Aorta (tissue), 5 donors: ENCODE data around the gene FOXP2. TPM values are rescaled to one million over a fixed set of nuclear protein-coding genes. Genes with fewer than 3 reads are reported as not detected.

Experiments
- ATAC-seq: fragments of 200-7000 bp; cut with Tn5 transposase; one replicate; pipeline ENCODE4 v1.9.1; 2022; ENCODE audit warnings: moderate library complexity; ENCODE audit not compliant: low FRiP score
- DNase-seq, 2 donors: peaks; one replicate each; pipeline ENCODE4 v3.0.0-alpha.2; 2020
- H3K27ac ChIP-seq, 2 donors: one replicate each; pipeline ENCODE4 v1.5.1; 2013; ENCODE audit warnings: low read length in 2 of 2, mild to moderate bottlenecking in 2 of 2, moderate library complexity in 2 of 2, control low read depth in 1 of 2, inconsistent platforms in 1 of 2, low read depth in 1 of 2
- H3K27me3 ChIP-seq, 2 donors: one replicate each; pipeline ENCODE4 v1.6.1; 2013; ENCODE audit warnings: control low read depth in 1 of 2, low read length in 1 of 2, mild to moderate bottlenecking in 1 of 2, moderate library complexity in 1 of 2; ENCODE audit not compliant: insufficient read depth in 2 of 2, control insufficient read depth in 1 of 2
- H3K36me3 ChIP-seq, 2 donors: one replicate each; pipeline ENCODE4 v1.6.1; 2013; ENCODE audit warnings: control low read depth in 1 of 2, low read length in 1 of 2, mild to moderate bottlenecking in 1 of 2; ENCODE audit not compliant: insufficient read depth in 2 of 2, control insufficient read depth in 1 of 2
- H3K4me1 ChIP-seq, 2 donors: one replicate each; pipeline ENCODE4 v1.6.1; 2013; ENCODE audit warnings: low read length in 2 of 2, control low read depth in 1 of 2, mild to moderate bottlenecking in 1 of 2, moderate library complexity in 1 of 2; ENCODE audit not compliant: insufficient read depth in 2 of 2, control insufficient read depth in 1 of 2
- H3K4me3 ChIP-seq, 2 donors: one replicate each; pipeline ENCODE4 v1.5.1; 2013; ENCODE audit warnings: low read length in 2 of 2, control low read depth in 1 of 2, mild to moderate bottlenecking in 1 of 2
- H3K9me3 ChIP-seq: one replicate; pipeline ENCODE4 v1.6.1; 2013; ENCODE audit warnings: mild to moderate bottlenecking, low read length; ENCODE audit not compliant: control insufficient read depth
- WGBS, 2 donors: extraction: QIAGEN DNeasy Blood & Tissue Kit; methylation state at CpG; one replicate each; pipeline ENCODE4 v1.1.7; 2013; 5-methylcytosine and 5-hydroxymethylcytosine counted together
- intact Hi-C, 2 donors: fragments of 100-400 bp; cut with DNase I; formaldehyde crosslinking; loops; one replicate each; pipeline versions ENCODE4 v1.14.2 to v1.15.0; 2022
- polyA plus RNA-seq, 2 donors: library from polyadenylated mRNA; stranded (reverse); fragments of 200-250 nt; gene quantifications; one replicate each; pipeline ENCODE4 v1.2.3, GENCODE V29; 2013
- total RNA-seq, 2 donors: library from RNA; stranded (reverse); fragmentation: NEBNext Ultra II Directional; extraction: Animal tissue kit (Norgen Biotek cat#: 25700); gene quantifications; one replicate each; pipeline ENCODE4 v1.2.1, GENCODE V29; 2021
- donor health status: healthy with polysubstance abuse.
- donor health status: Bipolar disorder and iron deficiency.
- donor health status: DM: no; HTN: no; CAD: no.
- donor health status: DM: no; HTN: no; CAD: no.
- donor health status: DM: yes; HTN: yes; CAD: no.

The FOXP2 gene
- total and polyA plus RNA-seq, 4 donors, result 1.1 to 18.1 (median 9.7) TPM

DNA sequence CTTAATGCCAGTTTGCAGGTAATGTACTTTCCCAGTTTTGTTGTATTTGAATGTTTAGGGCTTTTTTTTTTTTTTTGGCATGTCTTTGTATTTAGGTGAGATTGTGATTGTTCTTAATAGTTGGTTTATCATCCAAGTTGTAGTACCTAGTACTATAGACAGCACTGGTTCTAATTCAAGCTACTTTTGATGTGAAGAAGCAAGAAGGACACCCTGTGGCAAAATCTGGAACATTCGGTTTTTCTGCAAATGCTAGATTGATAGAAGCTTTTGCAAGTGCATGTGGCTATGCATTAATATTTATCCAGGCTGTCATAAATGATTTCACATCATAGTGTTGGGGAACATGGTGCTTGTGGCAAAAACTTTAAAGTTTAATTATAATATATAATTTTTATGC is 248.9 kb downstream of the FOXP2 start:
- Histone ChIP-seq H3K36me3 (peaks cover 0 to 3% of the 10 kb centered on the region in 2 donors), H3K4me3 (no peak overlapping the region), H3K27ac (no peak overlapping the region), H3K4me1 (no peaks in the 10 kb centered on the region), H3K27me3 (no peaks in the 10 kb centered on the region), H3K9me3 (no peaks in the 10 kb centered on the region)
- WGBS, 2 donors, result 64 to 77% methylated on average over 1 of the region's 1 CpG
- ATAC-seq (no peak), DNase-seq (no peak)
- intact Hi-C loops, result loop anchor here (5.0 to 10.0 kb wide), 2 partner anchors 576 to 579 kb away; no protein-coding TSS in a partner anchor

GRCh38 chr7:114670676-114671075 is 256.1 kb downstream of the FOXP2 start:
- Histone ChIP-seq H3K4me1 (no peaks in the 10 kb centered on the region), H3K27me3 (no peaks in the 10 kb centered on the region), H3K36me3 (no peaks in the 10 kb centered on the region), H3K27ac (no peak overlapping the region), H3K4me3 (no peak overlapping the region), H3K9me3 (no peaks in the 10 kb centered on the region)
- no peak for DNase-seq
- intact Hi-C loops, result no loop called here
- ATAC-seq, result no peak

- 87% methylated on average over 2 of the region's 2 CpGs for WGBS, 2 donors
- Histone ChIP-seq H3K27me3 (no peaks in the 10 kb centered on the region), H3K36me3 (no peaks in the 10 kb centered on the region), H3K27ac (no peak overlapping the region), H3K4me3 (no peak overlapping the region), H3K4me1 (no peaks in the 10 kb centered on the region), H3K9me3 (no peaks in the 10 kb centered on the region)
- ATAC-seq (no peak), DNase-seq (no peak)
- intact Hi-C loops, result no loop called here
These were observed 257.0 kb downstream of the FOXP2 start for GRCh38 chr7:114671563-114672123.

DNA sequence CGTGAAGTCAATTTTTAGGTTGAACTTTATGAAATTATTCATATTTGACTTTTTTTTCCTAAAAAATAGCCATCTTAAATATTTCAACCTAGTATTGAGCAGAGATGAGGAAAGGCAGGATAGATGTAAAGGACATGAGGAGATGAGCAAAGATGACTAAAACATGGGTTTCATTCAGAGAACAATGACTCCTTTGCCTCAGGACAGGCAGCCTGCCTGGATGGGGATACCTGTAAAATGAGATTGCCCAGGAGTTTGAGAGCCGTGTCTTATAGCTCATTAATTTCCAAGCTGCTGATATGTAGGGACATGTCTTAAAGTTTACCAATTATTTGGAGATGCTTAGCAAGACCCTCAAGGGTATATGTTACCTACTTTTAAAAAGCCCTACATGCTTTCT is 263.5 kb downstream of the FOXP2 start:
- Histone ChIP-seq H3K36me3 (no peaks in the 10 kb centered on the region), H3K9me3 (no peaks in the 10 kb centered on the region), H3K4me3 (no peak overlapping the region), H3K27me3 (no peaks in the 10 kb centered on the region), H3K27ac (no peak overlapping the region), H3K4me1 (no peaks in the 10 kb centered on the region)
- intact Hi-C loops, result no loop called here
- 90 to 94% methylated on average over 2 of the region's 2 CpGs for WGBS, 2 donors
- no peak for DNase-seq
- ATAC-seq, result no peak

DNA sequence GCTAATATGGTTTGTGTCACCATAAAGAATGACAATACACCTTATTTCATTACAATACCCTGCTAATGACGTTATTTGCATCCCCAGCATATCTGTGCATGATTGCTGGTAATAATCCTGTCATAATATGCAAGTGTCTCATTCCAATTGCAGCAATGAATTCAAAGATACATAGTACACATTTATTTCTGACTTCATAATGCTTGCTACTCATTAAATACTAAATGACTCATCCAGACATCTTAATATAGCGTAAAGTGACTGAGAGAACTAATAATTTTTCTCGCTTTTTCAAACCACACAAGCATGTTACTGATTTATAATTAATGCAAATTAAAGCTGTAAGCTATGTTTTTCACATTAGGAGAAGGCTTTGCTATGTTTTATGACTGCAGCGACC is 272.6 kb downstream of the FOXP2 start:
- H3K27ac ChIP-seq, result no peak overlapping the region
- H3K27me3 ChIP-seq, result no peaks in the 10 kb centered on the region
- H3K9me3 ChIP-seq, result no peaks in the 10 kb centered on the region
- DNase-seq (no peak), ATAC-seq (no peak)
- peaks cover 0 to 1% of the 10 kb centered on the region in 2 donors for H3K4me1 ChIP-seq
- no peak overlapping the region for H3K4me3 ChIP-seq
- peaks cover 0 to 2% of the 10 kb centered on the region in 2 donors for H3K36me3 ChIP-seq
- intact Hi-C loops, result no loop called here
- 94% methylated on average over 4 of the region's 4 CpGs for WGBS, 2 donors

DNA sequence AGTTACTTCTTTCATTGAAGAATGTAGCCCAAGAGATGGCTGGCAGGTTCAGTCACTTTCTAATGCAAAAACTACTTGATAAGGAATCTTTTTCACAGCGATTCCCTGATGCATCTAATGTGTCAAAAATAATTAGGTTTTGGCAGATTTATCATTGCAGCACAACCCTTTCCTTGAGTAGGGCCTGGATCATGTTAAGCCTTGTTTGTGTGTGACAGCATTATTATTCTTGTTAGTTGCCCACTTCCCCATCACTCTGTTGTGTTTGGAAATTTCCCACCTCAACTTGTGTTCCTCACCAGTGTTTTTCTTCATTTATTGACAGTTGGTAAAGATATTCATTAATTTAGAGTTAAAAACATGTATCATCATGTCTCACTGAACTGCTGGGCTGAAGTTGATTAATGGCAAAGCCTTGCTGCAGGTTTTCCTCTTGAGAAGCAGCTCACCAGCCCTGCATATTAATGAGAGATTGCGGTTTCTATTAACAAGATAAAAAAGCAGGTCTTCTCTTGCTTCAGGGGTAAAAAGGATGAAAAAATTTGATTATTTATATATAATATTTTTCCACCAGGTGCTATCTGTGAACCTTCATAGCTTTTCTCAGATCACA is 273.9 kb downstream of the FOXP2 start:
- Histone ChIP-seq H3K4me3 (no peak overlapping the region), H3K27me3 (no peaks in the 10 kb centered on the region), H3K27ac (no peak overlapping the region), H3K36me3 (peaks cover 0 to 2% of the 10 kb centered on the region in 2 donors), H3K9me3 (no peaks in the 10 kb centered on the region), H3K4me1 (peaks cover 0 to 1% of the 10 kb centered on the region in 2 donors)
- no peak for DNase-seq
- intact Hi-C loops, result no loop called here
- 63% methylated on average over 2 of the region's 2 CpGs for WGBS, 2 donors
- no peak for ATAC-seq

DNA sequence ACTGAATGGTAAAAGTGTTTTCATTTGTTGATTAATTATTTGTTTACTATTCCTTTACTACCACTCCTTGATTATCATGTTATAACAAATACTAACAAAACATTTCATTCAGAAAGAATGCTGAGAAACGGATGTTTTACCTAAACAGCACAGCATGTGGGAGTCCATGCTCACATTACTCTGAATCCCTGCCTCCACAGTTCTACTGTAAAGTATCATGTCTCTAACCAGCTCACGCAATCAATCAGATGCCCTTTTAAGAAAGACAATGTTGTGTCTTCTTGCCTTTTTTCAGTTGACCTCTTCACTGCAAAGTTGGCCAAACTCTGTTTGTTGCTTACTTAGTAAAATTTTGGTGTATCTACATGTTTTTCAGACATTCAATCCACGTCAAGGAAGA is 274.8 kb downstream of the FOXP2 start:
- DNase-seq, result no peak

DNA sequence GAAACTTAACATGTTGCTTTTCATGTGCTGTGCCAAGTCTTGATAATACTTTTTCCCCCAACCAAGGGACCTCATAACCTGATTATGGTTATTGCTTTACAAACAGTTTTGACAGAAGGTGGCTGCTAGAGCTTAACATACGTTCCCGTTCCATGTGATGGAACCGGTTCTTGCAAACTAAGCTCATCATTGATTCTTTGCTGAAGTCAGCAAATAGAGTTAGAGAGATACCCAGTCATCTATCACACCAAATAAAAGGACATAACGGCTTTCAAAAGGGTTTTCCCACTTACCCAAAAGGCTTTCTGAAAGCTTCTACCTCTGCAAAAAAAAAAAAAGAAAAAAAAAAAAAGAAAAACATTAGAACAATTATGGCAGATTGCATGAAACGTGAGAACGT is 277.0 kb downstream of the FOXP2 start:
- no peak for DNase-seq
- Histone ChIP-seq H3K27ac (no peak overlapping the region), H3K27me3 (no peaks in the 10 kb centered on the region), H3K4me3 (no peak overlapping the region), H3K36me3 (peaks cover 0 to 2% of the 10 kb centered on the region in 2 donors), H3K4me1 (peaks cover 0 to 1% of the 10 kb centered on the region in 2 donors), H3K9me3 (no peaks in the 10 kb centered on the region)
- 90 to 94% methylated on average over 6 of the region's 6 CpGs for WGBS, 2 donors
- intact Hi-C loops, result no loop called here
- no peak for ATAC-seq

More for the DNA sequence above, 274.8 kb downstream of the FOXP2 start:
- Histone ChIP-seq H3K4me1 (peaks cover 0 to 1% of the 10 kb centered on the region in 2 donors), H3K9me3 (no peaks in the 10 kb centered on the region), H3K27me3 (no peaks in the 10 kb centered on the region), H3K27ac (no peak overlapping the region), H3K4me3 (no peak overlapping the region), H3K36me3 (peaks cover 0 to 2% of the 10 kb centered on the region in 2 donors)
- 87 to 90% methylated on average over 3 of the region's 3 CpGs for whole genome bisulfite sequencing, 2 donors
- no peak for ATAC-seq
- intact Hi-C loops, result no loop called here

DNA sequence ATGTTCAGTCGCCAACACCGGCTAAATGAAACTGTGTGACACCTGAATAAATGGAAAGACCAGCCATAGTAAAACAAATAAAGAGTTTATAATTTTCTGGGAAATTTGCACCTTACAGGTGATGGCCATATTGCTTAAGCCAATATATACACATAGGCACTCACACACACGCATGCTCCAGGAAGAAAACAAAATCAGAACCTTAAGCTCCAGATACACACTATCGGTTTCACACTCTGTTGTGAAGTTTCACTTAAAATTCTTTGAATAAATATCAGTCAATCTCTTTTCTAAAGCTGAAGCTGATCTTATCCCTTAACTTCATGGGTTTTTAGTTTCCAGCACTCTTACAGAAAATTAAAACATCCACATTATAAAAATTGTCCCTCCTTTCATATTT is 280.6 kb downstream of the FOXP2 start:
- H3K9me3 ChIP-seq, result no peaks in the 10 kb centered on the region
- ATAC-seq (no peak), DNase-seq (no peak)
- H3K27ac ChIP-seq, result no peak overlapping the region
- WGBS, 2 donors, result 93 to 94% methylated on average over 4 of the region's 4 CpGs
- no peaks in the 10 kb centered on the region for H3K4me1 ChIP-seq
- H3K4me3 ChIP-seq, result no peak overlapping the region
- peaks cover 0 to 2% of the 10 kb centered on the region in 2 donors for H3K36me3 ChIP-seq
- H3K27me3 ChIP-seq, result no peaks in the 10 kb centered on the region
- intact Hi-C loops, result no loop called here
